DMS79 treated with DMSO at 0.1 percent for 48 hours (cell line): Measurements from ENCODE around the gene PRKAR1A.

Source experiments
- DNase-seq: peaks from one replicate; lab custom pipeline; 2025; lab: John Stamatoyannopoulos, UW

The PRKAR1A gene

DNA sequence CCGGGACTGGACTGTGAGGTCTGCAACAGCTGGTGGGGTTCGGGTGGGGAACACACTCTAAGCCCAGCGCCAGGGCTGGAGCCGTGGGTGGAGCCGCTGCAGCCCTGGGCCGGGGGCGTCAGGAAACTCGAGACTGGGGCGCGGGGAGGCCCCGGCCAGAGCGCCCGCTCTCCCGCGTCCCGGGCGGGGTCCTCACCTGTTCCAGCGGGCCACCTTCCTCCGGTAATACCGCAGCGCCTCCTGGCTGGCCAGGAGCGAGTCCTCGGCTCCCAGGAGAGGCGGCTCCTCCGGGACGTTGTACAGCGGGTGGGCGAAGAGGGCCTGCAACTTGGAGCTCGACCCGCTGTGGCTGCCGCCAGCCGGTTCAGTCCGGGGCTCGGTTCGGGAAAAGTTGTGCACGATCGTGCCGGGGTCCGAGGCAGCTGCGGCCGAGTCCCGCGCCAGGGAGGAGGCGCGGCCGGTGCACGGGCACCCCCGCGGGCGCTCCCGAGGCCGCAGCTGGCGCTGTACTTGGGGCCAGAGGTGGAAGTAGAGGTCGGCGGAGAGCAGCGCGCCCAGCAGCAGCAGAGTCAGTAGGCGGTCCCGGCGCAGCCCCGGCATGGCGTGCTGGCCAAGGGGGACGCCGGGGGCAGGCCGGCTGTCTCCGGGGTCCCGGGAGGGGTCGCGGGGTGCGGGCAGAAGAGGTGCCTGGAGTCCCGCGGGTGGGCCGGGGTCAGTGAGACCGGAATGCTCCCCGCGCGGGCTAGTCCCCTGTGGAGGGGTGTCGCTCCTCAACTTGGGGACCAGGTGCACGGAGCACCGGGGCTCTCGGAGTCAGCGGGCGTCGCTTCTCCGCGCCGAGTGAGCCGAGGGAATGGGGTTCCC lies 88.1 kb downstream of the PRKAR1A start:
- DNase-seq: no peak
